ENCODE data around the gene DEF6.

The DEF6 gene

DNA sequence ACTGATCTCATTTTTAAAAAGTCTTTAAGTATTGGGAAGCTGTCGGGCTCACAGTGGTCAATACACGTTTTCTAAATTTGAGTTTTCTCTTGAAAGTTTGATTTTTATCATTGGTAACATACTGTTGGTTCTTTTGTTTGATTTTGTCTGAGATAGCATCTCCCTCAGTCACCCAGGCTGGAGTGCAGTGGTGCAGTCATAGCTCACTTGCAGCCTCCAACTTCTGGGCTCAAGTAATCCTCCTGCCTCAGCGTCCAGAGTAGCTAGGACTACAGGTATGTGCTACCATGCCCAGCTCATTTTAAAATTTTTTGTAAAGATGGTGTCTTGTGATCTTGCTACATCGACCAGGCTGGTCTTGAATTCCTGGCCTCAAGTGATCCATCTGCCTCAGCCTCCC is 53.8 kb downstream of the DEF6 start:
- TF ChIP-seq, protein P1, sequence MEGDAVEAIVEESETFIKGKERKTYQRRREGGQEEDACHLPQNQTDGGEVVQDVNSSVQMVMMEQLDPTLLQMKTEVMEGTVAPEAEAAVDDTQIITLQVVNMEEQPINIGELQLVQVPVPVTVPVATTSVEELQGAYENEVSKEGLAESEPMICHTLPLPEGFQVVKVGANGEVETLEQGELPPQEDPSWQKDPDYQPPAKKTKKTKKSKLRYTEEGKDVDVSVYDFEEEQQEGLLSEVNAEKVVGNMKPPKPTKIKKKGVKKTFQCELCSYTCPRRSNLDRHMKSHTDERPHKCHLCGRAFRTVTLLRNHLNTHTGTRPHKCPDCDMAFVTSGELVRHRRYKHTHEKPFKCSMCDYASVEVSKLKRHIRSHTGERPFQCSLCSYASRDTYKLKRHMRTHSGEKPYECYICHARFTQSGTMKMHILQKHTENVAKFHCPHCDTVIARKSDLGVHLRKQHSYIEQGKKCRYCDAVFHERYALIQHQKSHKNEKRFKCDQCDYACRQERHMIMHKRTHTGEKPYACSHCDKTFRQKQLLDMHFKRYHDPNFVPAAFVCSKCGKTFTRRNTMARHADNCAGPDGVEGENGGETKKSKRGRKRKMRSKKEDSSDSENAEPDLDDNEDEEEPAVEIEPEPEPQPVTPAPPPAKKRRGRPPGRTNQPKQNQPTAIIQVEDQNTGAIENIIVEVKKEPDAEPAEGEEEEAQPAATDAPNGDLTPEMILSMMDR (conservative IDR thresholded peaks at IDR 0.05; ENCODE audit: low read length) = no peak
- TF ChIP-seq EZH2phosphoT487 (IDR thresholded peaks at IDR 0.05; ENCODE audit: borderline replicate concordance) = no peak
- H3K4me2 ChIP-seq (ENCODE audit: low read depth, low read length, poor library complexity, severe bottlenecking) = no peak overlapping the region
- H3K79me2 ChIP-seq (ENCODE audit: insufficient read depth, low read length) = no peaks in the 10 kb centered on the region
- no peaks in the 10 kb centered on the region for H3F3A ChIP-seq (ENCODE audit: low read depth)
- H3K9ac ChIP-seq (ENCODE audit: low read depth, low read length, poor library complexity, severe bottlenecking) = no peak overlapping the region
- H3K9me2 ChIP-seq (replicated peaks; ENCODE audit: low read depth, low read length) = no peaks in the 10 kb centered on the region
- no peaks in the 10 kb centered on the region for H3K9me3 ChIP-seq (ENCODE audit: insufficient read depth, low read depth, low read length)
- no peaks in the 10 kb centered on the region for H4K20me1 ChIP-seq (ENCODE audit: insufficient read depth, low read length, poor library complexity, severe bottlenecking)
- peaks cover 3% of the 10 kb centered on the region; the same call in 1 of the 2 replicates for H3K36me3 ChIP-seq (ENCODE audit: insufficient read depth, low read length)
- no peaks in the 10 kb centered on the region for H3K27me3 ChIP-seq (ENCODE audit: insufficient read depth, low read length, poor library complexity, severe bottlenecking)
- no peak overlapping the region for H3K4me3 ChIP-seq (ENCODE audit: low read length, poor library complexity, severe bottlenecking)
- no peak overlapping the region for H2AFZ ChIP-seq (ENCODE audit: low read length)
- H3K4me1 ChIP-seq (ENCODE audit: insufficient read depth, low read length, poor library complexity, severe bottlenecking) = peaks cover 7% of the 10 kb centered on the region

DNA sequence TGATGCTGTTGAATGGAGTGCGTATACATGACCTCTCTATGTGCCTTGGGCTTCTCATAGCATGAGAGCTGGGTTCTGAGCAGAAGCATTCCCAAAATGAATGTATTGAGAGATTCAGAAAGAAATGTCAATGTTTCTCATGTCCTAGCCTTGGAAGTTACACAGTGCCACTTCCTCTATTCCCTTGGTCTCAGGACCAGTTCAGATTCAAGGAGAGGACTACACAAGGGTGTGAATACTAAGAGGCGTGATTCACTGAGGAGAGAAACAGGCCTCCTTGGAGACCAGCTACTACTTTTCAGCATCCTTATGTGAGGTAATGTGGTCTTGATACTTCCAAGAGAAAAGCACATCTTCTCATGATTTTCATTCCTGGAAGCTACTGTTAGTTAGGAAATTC is 55.1 kb downstream of the DEF6 start:
- H3K79me2 ChIP-seq (ENCODE audit: insufficient read depth, low read length) = no peaks in the 10 kb centered on the region
- peaks cover 7% of the 10 kb centered on the region for H3K4me1 ChIP-seq (ENCODE audit: insufficient read depth, low read length, poor library complexity, severe bottlenecking)
- H3K9ac ChIP-seq (ENCODE audit: low read depth, low read length, poor library complexity, severe bottlenecking) = no peak overlapping the region
- no peak overlapping the region for H3K4me3 ChIP-seq (ENCODE audit: low read length, poor library complexity, severe bottlenecking)
- H3K4me2 ChIP-seq (ENCODE audit: low read depth, low read length, poor library complexity, severe bottlenecking) = no peak overlapping the region
- H3K9me2 ChIP-seq (replicated peaks; ENCODE audit: low read depth, low read length) = no peaks in the 10 kb centered on the region
- H3K36me3 ChIP-seq (ENCODE audit: insufficient read depth, low read length) = peaks cover 3% of the 10 kb centered on the region; the same call in 1 of the 2 replicates
- no peaks in the 10 kb centered on the region for H4K20me1 ChIP-seq (ENCODE audit: insufficient read depth, low read length, poor library complexity, severe bottlenecking)
- no peak overlapping the region for H2AFZ ChIP-seq (ENCODE audit: low read length)
- H3K9me3 ChIP-seq (ENCODE audit: insufficient read depth, low read depth, low read length) = no peaks in the 10 kb centered on the region
- no peaks in the 10 kb centered on the region for H3F3A ChIP-seq (ENCODE audit: low read depth)
- TF ChIP-seq EZH2phosphoT487 (IDR thresholded peaks at IDR 0.05; ENCODE audit: borderline replicate concordance) = no peak
- TF ChIP-seq, protein P1 (conservative IDR thresholded peaks at IDR 0.05; ENCODE audit: low read length) = no peak
- no peaks in the 10 kb centered on the region for H3K27me3 ChIP-seq (ENCODE audit: insufficient read depth, low read length, poor library complexity, severe bottlenecking)

DNA sequence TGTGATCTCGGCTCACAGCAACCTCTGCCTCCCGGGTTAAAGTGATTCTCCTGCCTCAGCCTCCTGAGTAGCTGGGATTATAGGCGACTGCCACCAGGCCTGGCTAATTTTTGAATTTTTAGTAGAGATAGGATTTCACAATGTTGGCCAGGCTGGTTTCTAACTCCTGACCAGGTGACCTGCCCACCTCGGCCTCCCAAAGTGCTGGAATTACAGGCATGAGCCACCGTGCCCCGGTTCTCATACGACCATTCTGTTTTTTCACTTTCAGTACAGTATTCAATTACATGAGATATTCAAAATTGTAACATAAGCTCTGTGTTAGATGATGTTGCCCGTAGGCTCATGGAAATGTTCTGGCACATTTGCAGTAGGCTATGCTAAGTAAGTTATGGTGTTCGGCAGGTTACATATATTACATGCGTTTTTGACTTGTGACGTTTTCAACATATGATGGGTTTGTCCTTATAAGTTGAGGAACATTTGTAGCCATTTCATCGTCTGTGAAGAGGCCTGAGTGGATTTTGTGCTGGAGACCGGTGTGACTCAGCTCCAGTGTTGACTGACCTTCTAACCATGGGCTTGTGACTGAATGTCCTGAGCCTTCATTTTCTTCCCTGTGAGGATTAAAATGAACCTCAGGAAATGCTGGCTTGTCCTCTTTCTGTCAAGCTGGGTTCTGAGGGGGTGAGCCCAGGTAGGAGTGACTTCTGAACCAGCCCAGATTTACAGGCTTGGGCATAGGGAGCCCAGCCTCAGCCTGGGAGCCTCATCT is 56.9 kb downstream of the DEF6 start:
- H3K9me3 ChIP-seq (ENCODE audit: insufficient read depth, low read depth, low read length) = no peaks in the 10 kb centered on the region
- no peak overlapping the region for H3K9ac ChIP-seq (ENCODE audit: low read depth, low read length, poor library complexity, severe bottlenecking)
- peaks cover 3% of the 10 kb centered on the region; the same call in 1 of the 2 replicates for H3K36me3 ChIP-seq (ENCODE audit: insufficient read depth, low read length)
- H3F3A ChIP-seq (ENCODE audit: low read depth) = no peaks in the 10 kb centered on the region
- H2AFZ ChIP-seq (ENCODE audit: low read length) = no peak overlapping the region
- H3K4me2 ChIP-seq (ENCODE audit: low read depth, low read length, poor library complexity, severe bottlenecking) = no peak overlapping the region
- H3K27me3 ChIP-seq (ENCODE audit: insufficient read depth, low read length, poor library complexity, severe bottlenecking) = no peaks in the 10 kb centered on the region
- H3K4me1 ChIP-seq (ENCODE audit: insufficient read depth, low read length, poor library complexity, severe bottlenecking) = no peaks in the 10 kb centered on the region
- H3K9me2 ChIP-seq (replicated peaks; ENCODE audit: low read depth, low read length) = no peaks in the 10 kb centered on the region
- H3K79me2 ChIP-seq (ENCODE audit: insufficient read depth, low read length) = no peaks in the 10 kb centered on the region
- H3K4me3 ChIP-seq (ENCODE audit: low read length, poor library complexity, severe bottlenecking) = no peak overlapping the region
- TF ChIP-seq, protein P1 (conservative IDR thresholded peaks at IDR 0.05; ENCODE audit: low read length) = no peak
- TF ChIP-seq EZH2phosphoT487 (IDR thresholded peaks at IDR 0.05; ENCODE audit: borderline replicate concordance) = no peak
- no peaks in the 10 kb centered on the region for H4K20me1 ChIP-seq (ENCODE audit: insufficient read depth, low read length, poor library complexity, severe bottlenecking)

Measured in Loucy (cell line).